Loucy (cell line): ENCODE data around the gene SRC.

Experiments
- EZH2phosphoT487 ChIP-seq: fragments of 200-600 bp; IDR thresholded peaks from 2 replicates; pipeline ENCODE4 v1.6.1; 2018; ENCODE audit warnings: antibody characterized with exemption, mild to moderate bottlenecking, moderate library complexity, borderline replicate concordance
- TF ChIP-seq, protein P1 (sequence below): fragments of 200-600 bp; sonication (generic); conservative IDR thresholded peaks from 2 replicates; pipeline ENCODE4 v1.5.1; 2014; ENCODE audit warnings: mild to moderate bottlenecking, antibody characterized with exemption, low read length

DNA sequence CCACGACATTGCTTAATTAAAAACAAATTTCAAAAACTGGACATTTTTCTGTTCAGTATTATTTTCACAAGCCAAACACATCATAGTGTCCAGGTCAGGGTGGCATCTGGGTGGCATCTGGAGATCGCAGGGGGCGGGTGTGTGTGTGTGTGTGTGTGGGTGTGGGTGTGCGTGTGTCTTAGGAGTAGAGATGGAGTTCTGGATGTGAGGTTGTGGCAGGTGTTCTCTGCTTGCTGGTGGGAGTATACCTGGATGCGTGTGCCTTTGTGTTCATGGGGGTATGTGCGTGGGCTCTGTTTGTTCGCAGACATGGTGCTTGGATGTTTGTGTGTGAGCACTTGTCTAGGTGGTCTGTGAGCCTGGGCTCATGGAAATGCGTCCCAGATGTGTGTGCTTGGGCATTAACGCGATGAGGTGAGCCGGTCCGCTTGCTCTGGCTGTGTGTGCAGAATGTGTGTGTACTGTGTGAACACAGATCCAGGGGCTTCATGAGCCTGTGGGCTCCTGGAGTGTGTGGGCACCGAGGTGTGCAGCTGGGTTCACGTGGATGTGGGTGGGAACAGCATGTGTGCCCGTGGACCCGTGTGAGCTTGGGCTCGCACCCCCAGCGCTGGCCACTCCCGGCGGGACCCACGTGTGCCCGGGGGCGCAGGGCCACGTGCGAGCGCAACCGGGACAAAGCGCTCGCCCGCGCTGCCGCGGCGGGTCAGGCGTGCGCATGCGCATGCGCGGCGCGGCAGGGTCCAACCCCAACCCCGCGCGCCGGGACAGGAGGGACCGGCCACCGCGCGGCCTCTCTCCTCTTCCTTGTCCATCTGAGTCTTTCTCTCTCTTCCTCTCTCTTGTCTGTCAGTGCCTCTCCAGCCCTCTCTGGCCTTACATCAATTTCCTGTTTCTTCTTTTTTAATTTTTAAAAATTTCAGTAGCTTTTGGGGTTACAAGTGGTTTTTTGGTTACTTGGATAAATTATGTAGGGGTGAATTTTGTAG is 60.4 kb downstream of the SRC start:
- TF ChIP-seq EZH2phosphoT487: no peak
- TF ChIP-seq, protein P1, sequence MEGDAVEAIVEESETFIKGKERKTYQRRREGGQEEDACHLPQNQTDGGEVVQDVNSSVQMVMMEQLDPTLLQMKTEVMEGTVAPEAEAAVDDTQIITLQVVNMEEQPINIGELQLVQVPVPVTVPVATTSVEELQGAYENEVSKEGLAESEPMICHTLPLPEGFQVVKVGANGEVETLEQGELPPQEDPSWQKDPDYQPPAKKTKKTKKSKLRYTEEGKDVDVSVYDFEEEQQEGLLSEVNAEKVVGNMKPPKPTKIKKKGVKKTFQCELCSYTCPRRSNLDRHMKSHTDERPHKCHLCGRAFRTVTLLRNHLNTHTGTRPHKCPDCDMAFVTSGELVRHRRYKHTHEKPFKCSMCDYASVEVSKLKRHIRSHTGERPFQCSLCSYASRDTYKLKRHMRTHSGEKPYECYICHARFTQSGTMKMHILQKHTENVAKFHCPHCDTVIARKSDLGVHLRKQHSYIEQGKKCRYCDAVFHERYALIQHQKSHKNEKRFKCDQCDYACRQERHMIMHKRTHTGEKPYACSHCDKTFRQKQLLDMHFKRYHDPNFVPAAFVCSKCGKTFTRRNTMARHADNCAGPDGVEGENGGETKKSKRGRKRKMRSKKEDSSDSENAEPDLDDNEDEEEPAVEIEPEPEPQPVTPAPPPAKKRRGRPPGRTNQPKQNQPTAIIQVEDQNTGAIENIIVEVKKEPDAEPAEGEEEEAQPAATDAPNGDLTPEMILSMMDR: no peak
